ENCODE results near the gene PYGM.

The PYGM gene

DNA sequence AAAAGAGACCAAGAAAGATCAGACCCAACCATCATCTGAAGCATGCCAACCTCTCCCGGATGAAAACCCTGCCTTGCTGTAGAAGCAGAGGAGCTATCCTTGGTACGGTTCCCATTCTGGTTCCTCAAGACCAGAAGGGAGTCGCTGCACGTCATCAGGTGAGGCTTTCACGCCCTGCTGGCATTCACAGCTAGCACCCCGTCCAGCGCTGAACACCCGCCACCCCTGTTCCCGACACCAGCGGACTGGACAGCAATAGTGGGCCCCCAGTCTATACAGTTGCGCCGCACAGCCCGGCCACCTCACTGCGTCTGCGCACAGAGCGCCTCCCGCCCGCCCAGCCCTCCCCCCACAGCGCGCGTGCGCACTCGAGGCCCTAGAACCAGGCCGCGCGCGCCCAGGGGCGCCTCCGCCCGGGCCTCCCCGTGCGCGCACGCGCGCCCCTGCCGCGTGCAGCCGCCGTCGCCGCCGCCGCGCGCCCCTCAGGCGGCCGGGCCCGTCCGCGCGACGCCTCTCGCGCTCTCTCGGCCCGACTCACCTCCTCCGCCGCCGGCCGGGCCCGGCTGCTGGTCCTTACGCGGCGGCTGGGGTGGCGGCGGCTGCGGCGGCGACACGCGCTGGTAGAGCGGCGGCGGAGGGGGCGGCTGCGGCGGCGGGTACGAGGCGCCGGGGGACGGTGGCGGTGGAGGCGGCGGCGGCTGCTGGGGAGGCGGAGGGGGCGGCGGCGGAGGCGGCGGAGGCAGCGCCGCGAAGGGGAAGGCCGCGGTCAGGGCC, 17.9 kb upstream of the PYGM start:
- no CpG with 5 or more reads among the region's 98 CpGs for WGBS (ENCODE audit: insufficient coverage, insufficient read length)
- H3K9me3 ChIP-seq (ENCODE audit: control insufficient read depth, insufficient read depth, low read length) = no peaks in the 10 kb centered on the region
- H3K36me3 ChIP-seq (ENCODE audit: control insufficient read depth, insufficient read depth, low read length) = peaks cover 18% of the 10 kb centered on the region; the same call in 1 of the 2 replicates
- DNase-seq (ENCODE audit: low read depth, low spot score) = no peak
- H3K27me3 ChIP-seq (ENCODE audit: control insufficient read depth, insufficient read depth, low read length) = no peaks in the 10 kb centered on the region
- no peaks in the 10 kb centered on the region for H3K4me1 ChIP-seq (ENCODE audit: control insufficient read depth, insufficient read depth, low read length)
- H3K27ac ChIP-seq (ENCODE audit: low read length) = no peak overlapping the region
- peak overlapping the region; percentile 64 for H3K4me3 ChIP-seq (ENCODE audit: low read length)

DNA sequence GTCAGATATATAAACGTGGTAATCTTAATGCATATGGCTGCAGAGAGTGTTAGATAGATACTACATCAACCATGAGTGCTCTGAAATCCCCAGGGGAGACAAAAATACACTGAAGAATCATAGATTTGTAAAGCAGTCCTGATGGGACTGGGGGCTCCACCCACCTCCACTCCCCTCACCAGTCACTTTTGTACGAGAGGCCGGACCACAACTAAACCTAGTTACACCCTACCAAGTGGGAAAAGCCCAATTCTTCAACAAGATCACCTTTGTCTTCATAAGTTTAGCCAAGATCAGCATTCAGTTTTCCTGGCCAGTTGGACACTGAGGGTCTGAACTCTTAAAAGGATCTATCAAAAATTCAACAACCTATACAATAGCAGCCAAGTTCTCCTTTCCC, 17.1 kb upstream of the PYGM start:
- H3K36me3 ChIP-seq (ENCODE audit: control insufficient read depth, insufficient read depth, low read length) = peaks cover 19% of the 10 kb centered on the region; the same call in 1 of the 2 replicates
- H3K4me1 ChIP-seq (ENCODE audit: control insufficient read depth, insufficient read depth, low read length) = no peaks in the 10 kb centered on the region
- no CpG with 5 or more reads among the region's 3 CpGs for WGBS (ENCODE audit: insufficient coverage, insufficient read length)
- H3K9me3 ChIP-seq (ENCODE audit: control insufficient read depth, insufficient read depth, low read length) = no peaks in the 10 kb centered on the region
- H3K27me3 ChIP-seq (ENCODE audit: control insufficient read depth, insufficient read depth, low read length) = no peaks in the 10 kb centered on the region
- peak overlapping the region; percentile 64; the same call in 1 of the 2 replicates for H3K4me3 ChIP-seq (ENCODE audit: low read length)
- H3K27ac ChIP-seq (ENCODE audit: low read length) = no peak overlapping the region
- DNase-seq (ENCODE audit: low read depth, low spot score) = no peak

DNA sequence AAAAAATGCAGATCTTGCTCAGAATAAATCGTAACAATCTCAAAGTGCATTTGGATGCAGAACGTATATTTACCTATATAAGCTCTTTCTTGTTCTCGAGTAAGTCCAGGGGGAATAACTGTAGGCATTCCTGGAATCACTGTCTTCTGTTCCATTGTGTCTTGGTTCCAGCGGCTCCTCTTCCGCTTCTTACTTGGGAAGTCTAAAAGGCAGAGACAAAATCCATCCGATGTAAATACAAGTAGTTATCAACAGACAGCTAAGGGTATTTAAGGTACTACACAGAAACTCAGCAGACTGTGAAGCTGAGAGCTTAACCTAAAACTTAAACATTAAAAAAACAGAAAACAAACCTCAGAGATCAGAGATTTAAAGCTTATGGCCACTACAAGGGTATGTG, 16.7 kb upstream of the PYGM start:
- Histone ChIP-seq H3K4me3 (ENCODE audit: low read length) (no peak overlapping the region), H3K27me3 (ENCODE audit: control insufficient read depth, insufficient read depth, low read length) (no peaks in the 10 kb centered on the region), H3K36me3 (ENCODE audit: control insufficient read depth, insufficient read depth, low read length) (peaks cover 22% of the 10 kb centered on the region; the same call in 1 of the 2 replicates), H3K9me3 (ENCODE audit: control insufficient read depth, insufficient read depth, low read length) (no peaks in the 10 kb centered on the region), H3K4me1 (ENCODE audit: control insufficient read depth, insufficient read depth, low read length) (no peaks in the 10 kb centered on the region), H3K27ac (ENCODE audit: low read length) (no peak overlapping the region)
- no CpG with 5 or more reads among the region's 6 CpGs for WGBS (ENCODE audit: insufficient coverage, insufficient read length)
- DNase-seq (ENCODE audit: low read depth, low spot score) = no peak

DNA sequence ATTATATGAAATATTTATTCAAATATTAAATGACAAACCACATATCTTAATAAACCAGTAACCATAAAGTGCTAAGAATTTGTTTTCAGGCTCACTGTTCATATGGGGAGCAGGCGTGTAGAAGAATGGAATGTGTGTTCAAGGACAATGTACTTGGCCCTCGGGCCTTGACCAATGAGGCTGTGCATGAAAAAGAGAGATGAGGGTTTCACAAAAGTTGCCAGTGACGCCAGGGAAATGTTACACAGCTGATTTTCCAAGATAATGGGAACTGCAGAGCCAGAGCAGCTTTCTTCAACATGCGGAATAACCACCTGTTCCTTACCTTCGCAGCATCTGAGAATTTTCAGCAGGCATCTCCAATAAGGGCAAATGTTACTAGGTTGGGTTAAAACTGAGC, 14.4 kb upstream of the PYGM start:
- no CpG with 5 or more reads among the region's 5 CpGs for WGBS (ENCODE audit: insufficient coverage, insufficient read length)
- H3K36me3 ChIP-seq (ENCODE audit: control insufficient read depth, insufficient read depth, low read length) = peaks cover 40% of the 10 kb centered on the region

GRCh38 chr11:64772303-64773018, 12.7 kb upstream of the PYGM start:
- no CpG with 5 or more reads among the region's 3 CpGs for WGBS (ENCODE audit: insufficient coverage, insufficient read length)
- no peak overlapping the region for H3K4me3 ChIP-seq (ENCODE audit: low read length)
- H3K4me1 ChIP-seq (ENCODE audit: control insufficient read depth, insufficient read depth, low read length) = no peaks in the 10 kb centered on the region
- H3K27me3 ChIP-seq (ENCODE audit: control insufficient read depth, insufficient read depth, low read length) = no peaks in the 10 kb centered on the region
- no peaks in the 10 kb centered on the region for H3K9me3 ChIP-seq (ENCODE audit: control insufficient read depth, insufficient read depth, low read length)
- peaks cover 56% of the 10 kb centered on the region for H3K36me3 ChIP-seq (ENCODE audit: control insufficient read depth, insufficient read depth, low read length)
- H3K27ac ChIP-seq (ENCODE audit: low read length) = no peak overlapping the region
- DNase-seq (ENCODE audit: low read depth, low spot score) = no peak

More for the DNA sequence above, 14.4 kb upstream of the PYGM start:
- Histone ChIP-seq H3K4me3 (ENCODE audit: low read length) (no peak overlapping the region), H3K27ac (ENCODE audit: low read length) (no peak overlapping the region), H3K9me3 (ENCODE audit: control insufficient read depth, insufficient read depth, low read length) (no peaks in the 10 kb centered on the region), H3K27me3 (ENCODE audit: control insufficient read depth, insufficient read depth, low read length) (no peaks in the 10 kb centered on the region), H3K4me1 (ENCODE audit: control insufficient read depth, insufficient read depth, low read length) (no peaks in the 10 kb centered on the region)
- DNase-seq (ENCODE audit: low read depth, low spot score) = no peak

- no peaks in the 10 kb centered on the region for H3K27me3 ChIP-seq (ENCODE audit: control insufficient read depth, insufficient read depth, low read length)
- no peak overlapping the region for H3K4me3 ChIP-seq (ENCODE audit: low read length)
- no CpG with 5 or more reads among the region's 2 CpGs for WGBS (ENCODE audit: insufficient coverage, insufficient read length)
- peaks cover 62% of the 10 kb centered on the region for H3K36me3 ChIP-seq (ENCODE audit: control insufficient read depth, insufficient read depth, low read length)
- no peaks in the 10 kb centered on the region for H3K4me1 ChIP-seq (ENCODE audit: control insufficient read depth, insufficient read depth, low read length)
- H3K9me3 ChIP-seq (ENCODE audit: control insufficient read depth, insufficient read depth, low read length) = no peaks in the 10 kb centered on the region
- no peak overlapping the region for H3K27ac ChIP-seq (ENCODE audit: low read length)
- no peak for DNase-seq (ENCODE audit: low read depth, low spot score)
These were observed 12.1 kb upstream of the PYGM start for GRCh38 chr11:64771861-64772260.

DNA sequence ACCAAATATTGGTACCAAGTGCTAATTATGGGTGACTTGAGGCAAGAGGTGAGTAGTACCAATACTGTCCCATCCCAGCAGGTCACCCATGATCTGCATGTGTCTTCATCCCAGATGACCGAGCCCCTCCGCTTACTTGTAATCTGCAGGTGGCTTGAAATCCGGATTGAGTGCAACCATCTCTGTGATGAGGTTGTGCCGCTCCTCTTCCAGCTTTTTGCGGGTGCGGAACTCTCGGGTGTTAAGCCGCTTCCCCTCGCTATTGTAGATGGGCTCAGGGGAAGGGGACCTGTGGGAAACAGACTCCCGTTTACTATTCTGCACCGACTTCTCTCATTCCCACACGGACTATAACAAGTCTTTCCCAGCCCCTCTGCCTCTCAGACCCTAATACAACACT, 10.3 kb upstream of the PYGM start:
- Histone ChIP-seq H3K36me3 (ENCODE audit: control insufficient read depth, insufficient read depth, low read length) (peaks cover 71% of the 10 kb centered on the region), H3K4me1 (ENCODE audit: control insufficient read depth, insufficient read depth, low read length) (peaks cover 3% of the 10 kb centered on the region), H3K27ac (ENCODE audit: low read length) (no peak overlapping the region), H3K4me3 (ENCODE audit: low read length) (no peak overlapping the region), H3K27me3 (ENCODE audit: control insufficient read depth, insufficient read depth, low read length) (no peaks in the 10 kb centered on the region), H3K9me3 (ENCODE audit: control insufficient read depth, insufficient read depth, low read length) (no peaks in the 10 kb centered on the region)
- DNase-seq (ENCODE audit: low read depth, low spot score) = no peak
- no CpG with 5 or more reads among the region's 12 CpGs for WGBS (ENCODE audit: insufficient coverage, insufficient read length)

DNA sequence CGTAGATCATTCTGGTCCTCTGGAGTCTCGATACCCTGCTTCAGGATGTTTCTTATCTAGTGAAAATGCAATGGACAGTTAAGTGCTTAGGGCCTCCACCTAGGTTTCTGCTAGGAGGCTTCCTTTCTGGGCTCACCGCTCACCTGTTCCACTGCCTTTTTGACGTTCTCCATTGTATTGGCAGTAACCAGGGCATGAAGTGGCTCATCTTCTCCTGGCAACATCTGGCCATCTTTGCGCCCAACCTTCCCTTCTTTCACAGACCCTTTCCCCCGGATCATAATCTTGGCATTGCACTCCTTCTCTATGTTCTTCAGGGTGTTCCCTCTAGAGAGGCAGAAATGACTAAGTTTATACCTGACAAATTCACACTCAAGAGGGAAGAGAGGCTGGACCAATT, 9.5 kb upstream of the PYGM start:
- Histone ChIP-seq H3K9me3 (ENCODE audit: control insufficient read depth, insufficient read depth, low read length) (no peaks in the 10 kb centered on the region), H3K4me1 (ENCODE audit: control insufficient read depth, insufficient read depth, low read length) (peaks cover 4% of the 10 kb centered on the region), H3K27me3 (ENCODE audit: control insufficient read depth, insufficient read depth, low read length) (no peaks in the 10 kb centered on the region), H3K36me3 (ENCODE audit: control insufficient read depth, insufficient read depth, low read length) (peaks cover 72% of the 10 kb centered on the region), H3K4me3 (ENCODE audit: low read length) (no peak overlapping the region), H3K27ac (ENCODE audit: low read length) (no peak overlapping the region)
- DNase-seq (ENCODE audit: low read depth, low spot score) = no peak
- whole genome bisulfite sequencing (ENCODE audit: insufficient coverage, insufficient read length) = no CpG with 5 or more reads among the region's 6 CpGs

DNA sequence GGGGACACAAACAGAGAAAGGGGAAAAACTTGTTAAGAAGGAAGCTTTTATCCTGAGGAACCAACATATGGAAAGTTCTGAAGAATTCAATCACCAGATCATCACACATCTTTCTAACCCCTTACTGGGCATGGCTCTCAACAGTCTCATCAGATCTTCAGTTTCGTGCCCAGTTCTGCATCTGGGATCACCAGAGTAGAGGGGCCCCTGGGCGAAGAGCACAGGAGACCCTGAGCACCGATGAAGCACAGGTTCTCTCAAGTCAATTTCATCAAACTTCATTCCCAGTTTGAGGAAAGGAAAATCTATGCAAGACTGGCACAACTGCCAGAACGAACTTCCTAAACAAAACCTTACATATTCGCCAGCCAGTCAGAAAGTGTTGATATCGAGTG, 8.5 kb upstream of the PYGM start:
- Histone ChIP-seq H3K36me3 (ENCODE audit: control insufficient read depth, insufficient read depth, low read length) (peaks cover 66% of the 10 kb centered on the region), H3K4me3 (ENCODE audit: low read length) (no peak overlapping the region), H3K27me3 (ENCODE audit: control insufficient read depth, insufficient read depth, low read length) (no peaks in the 10 kb centered on the region), H3K9me3 (ENCODE audit: control insufficient read depth, insufficient read depth, low read length) (no peaks in the 10 kb centered on the region), H3K27ac (ENCODE audit: low read length) (no peak overlapping the region), H3K4me1 (ENCODE audit: control insufficient read depth, insufficient read depth, low read length) (peaks cover 11% of the 10 kb centered on the region)
- no peak for DNase-seq (ENCODE audit: low read depth, low spot score)
- no CpG with 5 or more reads among the region's 6 CpGs for WGBS (ENCODE audit: insufficient coverage, insufficient read length)

DNA sequence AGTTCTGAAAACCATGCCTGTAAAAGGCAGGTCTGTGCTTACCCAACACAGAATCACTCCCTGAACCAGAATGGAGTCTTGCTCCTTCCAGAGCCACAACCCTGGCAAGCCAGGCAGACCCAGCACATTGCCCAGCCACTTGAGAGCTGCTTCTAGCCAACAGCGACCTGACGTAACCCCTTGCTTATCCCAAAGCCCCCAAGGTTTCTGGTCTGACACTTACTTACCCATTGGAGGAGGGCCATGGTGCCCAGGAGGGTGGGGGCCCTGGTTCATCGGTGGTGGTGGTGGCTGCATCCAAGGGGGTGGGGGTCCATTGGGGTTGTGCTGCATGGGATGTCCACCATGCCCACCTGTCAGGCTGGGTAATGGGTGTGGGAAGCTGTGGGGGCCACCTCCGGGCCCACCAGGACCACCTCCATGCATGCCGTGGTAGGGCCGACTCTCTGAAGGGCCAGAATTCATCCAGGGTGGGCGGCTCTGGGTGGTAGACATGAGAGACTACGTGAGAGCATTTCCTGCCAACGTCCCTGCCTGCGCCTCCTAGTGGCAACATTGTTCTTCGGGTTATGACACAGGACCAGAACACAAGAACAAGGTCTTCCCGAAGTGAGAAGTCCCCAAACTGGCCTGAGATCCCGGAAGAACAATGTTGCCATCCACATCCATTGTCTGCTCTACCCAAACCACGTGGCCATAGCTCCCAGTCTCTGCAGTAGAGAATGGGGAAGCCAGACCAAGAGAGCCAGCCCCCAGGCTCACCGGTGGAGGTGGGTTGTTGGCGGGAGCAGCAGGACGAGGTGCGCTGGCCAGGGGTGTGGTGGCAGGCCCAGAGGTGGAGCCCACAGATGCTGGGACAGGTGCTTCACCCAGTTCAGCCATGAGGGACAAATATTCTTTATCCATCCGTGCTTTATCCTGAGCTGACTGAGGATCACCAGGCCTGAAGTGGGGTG, 7.8 kb upstream of the PYGM start:
- no peaks in the 10 kb centered on the region for H3K27me3 ChIP-seq (ENCODE audit: control insufficient read depth, insufficient read depth, low read length)
- DNase-seq (ENCODE audit: low read depth, low spot score) = no peak
- H3K27ac ChIP-seq (ENCODE audit: low read length) = no peak overlapping the region
- peaks cover 13% of the 10 kb centered on the region for H3K4me1 ChIP-seq (ENCODE audit: control insufficient read depth, insufficient read depth, low read length)
- no peak overlapping the region for H3K4me3 ChIP-seq (ENCODE audit: low read length)
- no CpG with 5 or more reads among the region's 19 CpGs for WGBS (ENCODE audit: insufficient coverage, insufficient read length)
- H3K9me3 ChIP-seq (ENCODE audit: control insufficient read depth, insufficient read depth, low read length) = no peaks in the 10 kb centered on the region
- H3K36me3 ChIP-seq (ENCODE audit: control insufficient read depth, insufficient read depth, low read length) = peaks cover 64% of the 10 kb centered on the region

Measured in iPS DF 6.9 (cell line).